HEK293T (cell line): ENCODE results near the gene DUSP10.

ENCODE experiments used
- BHLHE40 ChIP-seq: fragments of 450-650 bp; IDR thresholded peaks from 2 replicates; pipeline ENCODE4 v1.6.1; 2016; ENCODE audit warnings: mild to moderate bottlenecking, moderate library complexity, borderline replicate concordance
- CTBP1 ChIP-seq: fragments of 450-650 bp; IDR thresholded peaks from 2 replicates; pipeline ENCODE4 v1.6.1; 2016; ENCODE audit warnings: borderline replicate concordance
- FOXA1 ChIP-seq: fragments of 450-650 bp; IDR thresholded peaks from 2 replicates; pipeline ENCODE4 v1.6.1; 2016; ENCODE audit warnings: mild to moderate bottlenecking
- FOXK2 ChIP-seq: fragments of 450-650 bp; IDR thresholded peaks from 2 replicates; pipeline ENCODE4 v1.6.1; 2016; ENCODE audit warnings: mild to moderate bottlenecking
- FOXM1 ChIP-seq: fragments of 450-650 bp; IDR thresholded peaks from 2 replicates; pipeline ENCODE4 v1.6.1; 2017; ENCODE audit warnings: mild to moderate bottlenecking, borderline replicate concordance
- HDGF ChIP-seq: fragments of 450-650 bp; IDR thresholded peaks from 2 replicates; pipeline ENCODE4 v1.6.1; 2017; ENCODE audit warnings: antibody characterized with exemption, borderline replicate concordance
- L3MBTL2 ChIP-seq: fragments of 450-650 bp; conservative IDR thresholded peaks from 2 replicates; pipeline ENCODE4 v1.6.1; 2016; ENCODE audit warnings: mild to moderate bottlenecking
- NFRKB ChIP-seq: fragments of 450-650 bp; IDR thresholded peaks from 2 replicates; pipeline ENCODE4 v1.6.1; 2016; ENCODE audit warnings: mild to moderate bottlenecking, moderate library complexity
- SP1 ChIP-seq: fragments of 450-650 bp; IDR thresholded peaks from 2 replicates; pipeline ENCODE4 v1.6.1; 2017
- TARDBP ChIP-seq: fragments of 450-650 bp; IDR thresholded peaks from 2 replicates; pipeline ENCODE4 v1.6.1; 2016
- ZNF384 ChIP-seq: fragments of 450-650 bp; IDR thresholded peaks from 2 replicates; pipeline ENCODE4 v1.6.1; 2016
- TF ChIP-seq, protein P1 (sequence below): fragments of 450-650 bp; IDR thresholded peaks from 2 replicates; pipeline ENCODE4 v1.6.1; 2016

DNA sequence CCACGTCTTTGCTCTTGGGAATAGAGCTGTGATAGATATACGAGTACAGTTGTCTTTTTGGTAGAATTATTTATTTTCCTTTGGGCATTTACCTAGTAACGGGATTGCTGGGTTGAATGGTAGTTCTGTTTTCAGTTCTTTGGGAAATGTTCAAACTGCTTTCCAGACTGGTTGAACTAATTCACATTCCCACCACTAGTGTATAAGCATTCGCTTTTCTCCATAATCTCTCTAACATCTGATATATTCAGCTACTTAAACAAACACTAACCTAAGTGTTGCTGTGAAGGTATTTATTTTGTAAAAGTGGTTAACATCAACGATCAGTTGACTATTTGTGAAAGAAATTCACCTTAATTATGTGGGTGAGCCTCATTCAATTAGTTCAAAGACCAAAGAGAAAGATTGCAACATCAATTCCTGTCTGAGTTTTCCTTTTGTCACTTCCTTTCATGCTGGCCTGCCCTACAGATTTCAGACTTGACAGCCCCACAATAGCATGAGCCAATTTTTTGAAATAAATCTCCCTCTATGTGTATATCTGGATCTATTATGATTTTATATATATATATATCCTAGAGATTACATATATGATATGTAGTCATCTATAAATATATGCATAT, 26.7 kb upstream of the DUSP10 start:
- TF ChIP-seq TARDBP = no peak
- TF ChIP-seq NFRKB = no peak
- TF ChIP-seq, protein P1, sequence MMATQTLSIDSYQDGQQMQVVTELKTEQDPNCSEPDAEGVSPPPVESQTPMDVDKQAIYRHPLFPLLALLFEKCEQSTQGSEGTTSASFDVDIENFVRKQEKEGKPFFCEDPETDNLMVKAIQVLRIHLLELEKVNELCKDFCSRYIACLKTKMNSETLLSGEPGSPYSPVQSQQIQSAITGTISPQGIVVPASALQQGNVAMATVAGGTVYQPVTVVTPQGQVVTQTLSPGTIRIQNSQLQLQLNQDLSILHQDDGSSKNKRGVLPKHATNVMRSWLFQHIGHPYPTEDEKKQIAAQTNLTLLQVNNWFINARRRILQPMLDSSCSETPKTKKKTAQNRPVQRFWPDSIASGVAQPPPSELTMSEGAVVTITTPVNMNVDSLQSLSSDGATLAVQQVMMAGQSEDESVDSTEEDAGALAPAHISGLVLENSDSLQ = no peak
- TF ChIP-seq BHLHE40 = no peak
- TF ChIP-seq SP1 = no peak
- no peak for TF ChIP-seq FOXA1
- TF ChIP-seq HDGF = no peak
- TF ChIP-seq FOXM1 = no peak
- TF ChIP-seq ZNF384 = no peak
- TF ChIP-seq FOXK2 = no peak
- no peak for TF ChIP-seq L3MBTL2
- no peak for TF ChIP-seq CTBP1
